SU-DHL-6 (cell line): ENCODE results near the gene AJM1.

Source experiments
- CTCF ChIP-seq: fragments of 200-600 bp; sonication (generic); IDR thresholded peaks from one replicate; pipeline ENCODE4 v1.5.1; 2017; ENCODE audit warnings: antibody characterized with exemption, mild to moderate bottlenecking, low read length, moderate library complexity; ENCODE audit not compliant: insufficient read depth, poor library complexity, severe bottlenecking
- EZH2phosphoT487 ChIP-seq: fragments of 200-600 bp; sonication (generic), shearing (Covaris generic); conservative IDR thresholded peaks from 2 replicates; pipeline ENCODE4 v1.6.1; 2018; ENCODE audit warnings: mild to moderate bottlenecking, antibody characterized with exemption, low read length, moderate library complexity, mixed read lengths

GRCh38 chr9:136815422-136815782 lies 26.9 kb upstream of the AJM1 start:
- TF ChIP-seq EZH2phosphoT487 = no peak
- no peak for TF ChIP-seq CTCF
